ENCODE results near the gene CCDC82.

DNA sequence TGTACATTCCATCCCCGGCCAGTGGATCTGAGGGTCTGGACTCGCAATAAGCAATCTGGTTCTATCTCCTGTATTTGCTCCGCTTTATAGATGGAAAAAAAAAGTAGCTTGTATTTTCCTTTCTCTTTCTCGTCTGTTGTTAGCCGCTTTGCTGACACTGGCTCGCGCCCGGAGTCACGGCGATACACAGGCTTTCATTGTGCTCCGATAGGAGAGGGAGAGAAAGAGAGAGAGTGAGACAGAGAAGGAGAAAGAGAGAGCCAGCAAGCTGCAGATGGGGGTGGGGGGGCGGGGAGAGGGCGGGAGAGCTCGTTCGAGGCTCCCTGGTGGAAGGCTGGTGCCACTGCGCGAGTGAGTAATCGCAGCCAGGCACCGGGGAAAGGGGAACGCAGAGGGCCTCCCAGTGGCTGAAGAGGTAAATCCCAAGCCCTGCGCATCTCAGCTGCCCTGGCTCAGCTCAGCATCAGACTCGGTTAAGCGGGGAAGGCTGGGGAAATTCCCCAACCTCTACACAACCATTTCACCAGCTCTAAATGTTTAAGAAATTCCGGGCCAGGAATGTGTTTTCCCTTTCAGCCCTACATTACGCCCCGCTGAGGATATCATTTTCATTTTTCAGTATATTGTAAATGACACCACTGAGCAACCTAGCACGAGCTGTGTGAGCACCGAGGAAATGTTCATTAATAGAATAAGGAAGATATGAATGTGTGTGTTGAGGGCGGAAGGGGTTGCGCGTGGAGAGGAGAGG is 46.6 kb downstream of the CCDC82 start, which contains the start of gene MAML2:
- TF ChIP-seq EZH2 (IDR thresholded peaks at IDR 0.05; ENCODE audit: insufficient read depth, poor library complexity, severe bottlenecking) (no peak), EZH2phosphoT487 (IDR thresholded peaks at IDR 0.05; ENCODE audit: insufficient read depth, low read depth) (no peak)
